ENCODE data around the gene ERBB4.

DNA sequence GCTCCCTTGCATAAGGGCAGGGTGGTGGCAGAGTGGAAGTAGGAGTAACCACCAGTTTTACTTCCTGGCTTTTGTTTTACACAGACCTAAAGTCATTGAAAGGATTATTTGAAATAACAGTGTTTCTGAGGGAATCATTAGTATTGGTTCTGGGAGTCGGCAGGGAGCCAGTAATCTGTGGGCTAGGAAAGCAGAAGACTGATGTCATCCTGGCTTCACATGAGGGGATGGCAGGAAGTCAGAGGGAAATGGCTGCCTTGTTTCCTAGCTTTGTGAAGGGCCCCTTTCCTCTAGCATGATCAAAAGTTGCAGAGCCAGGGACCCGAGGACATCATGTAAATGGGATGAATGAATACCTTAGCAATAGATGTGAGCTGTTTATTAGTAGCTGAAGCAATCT, 1189.6 kb downstream of the ERBB4 start:
- TF ChIP-seq, protein P1, sequence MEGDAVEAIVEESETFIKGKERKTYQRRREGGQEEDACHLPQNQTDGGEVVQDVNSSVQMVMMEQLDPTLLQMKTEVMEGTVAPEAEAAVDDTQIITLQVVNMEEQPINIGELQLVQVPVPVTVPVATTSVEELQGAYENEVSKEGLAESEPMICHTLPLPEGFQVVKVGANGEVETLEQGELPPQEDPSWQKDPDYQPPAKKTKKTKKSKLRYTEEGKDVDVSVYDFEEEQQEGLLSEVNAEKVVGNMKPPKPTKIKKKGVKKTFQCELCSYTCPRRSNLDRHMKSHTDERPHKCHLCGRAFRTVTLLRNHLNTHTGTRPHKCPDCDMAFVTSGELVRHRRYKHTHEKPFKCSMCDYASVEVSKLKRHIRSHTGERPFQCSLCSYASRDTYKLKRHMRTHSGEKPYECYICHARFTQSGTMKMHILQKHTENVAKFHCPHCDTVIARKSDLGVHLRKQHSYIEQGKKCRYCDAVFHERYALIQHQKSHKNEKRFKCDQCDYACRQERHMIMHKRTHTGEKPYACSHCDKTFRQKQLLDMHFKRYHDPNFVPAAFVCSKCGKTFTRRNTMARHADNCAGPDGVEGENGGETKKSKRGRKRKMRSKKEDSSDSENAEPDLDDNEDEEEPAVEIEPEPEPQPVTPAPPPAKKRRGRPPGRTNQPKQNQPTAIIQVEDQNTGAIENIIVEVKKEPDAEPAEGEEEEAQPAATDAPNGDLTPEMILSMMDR (IDR thresholded peaks at IDR 0.05): no peak
- no peak for TF ChIP-seq POLR2A (IDR thresholded peaks at IDR 0.05)

Measured in esophagus squamous epithelium (tissue), 4 donors.